Lung (tissue), 12 donors: Measurements from ENCODE around the gene CH25H. TPM values are rescaled to one million over a fixed set of nuclear protein-coding genes. Genes with fewer than 3 reads are reported as not detected.
"Not testable (repeated sequence)": the region's sequence is repeated elsewhere in the genome, so short reads cannot be mapped to it uniquely, and the experiment has no call there.

Experiments
- ATAC-seq: fragments of 200-7000 bp; cut with Tn5 transposase; one replicate; pipeline ENCODE4 v1.9.1; 2020; ENCODE audit warnings: moderate number of reproducible peaks; ENCODE audit not compliant: insufficient read depth, low FRiP score
- DNase-seq, 3 donors: peaks; one replicate each; pipeline ENCODE4 v3.0.0-alpha.2; 2013 to 2017
- H3K27ac ChIP-seq, 2 donors: one replicate each; pipeline ENCODE4 v1.5.1; 2013; ENCODE audit warnings: mild to moderate bottlenecking in 2 of 2, moderate library complexity in 2 of 2, control low read depth in 1 of 2, inconsistent platforms in 1 of 2, low read depth in 1 of 2, low read length in 1 of 2
- H3K27me3 ChIP-seq, 3 donors: one replicate each; pipeline ENCODE4 v1.5.1; 2013; ENCODE audit warnings: low read length in 2 of 3; ENCODE audit not compliant: control insufficient read depth in 3 of 3, insufficient read depth in 3 of 3
- H3K36me3 ChIP-seq, 4 donors: one replicate each; pipeline ENCODE4 v1.5.1; 2013; ENCODE audit warnings: low read length in 4 of 4, mild to moderate bottlenecking in 1 of 4, moderate library complexity in 1 of 4; ENCODE audit not compliant: control insufficient read depth in 4 of 4, insufficient read depth in 4 of 4
- H3K4me1 ChIP-seq, 5 donors: one replicate each; pipeline ENCODE4 v1.5.1; 2013; ENCODE audit warnings: low read length in 5 of 5, mild to moderate bottlenecking in 2 of 5, moderate library complexity in 1 of 5; ENCODE audit not compliant: control insufficient read depth in 5 of 5, insufficient read depth in 5 of 5
- H3K4me3 ChIP-seq: one replicate; pipeline ENCODE4 v1.5.1; 2013; ENCODE audit warnings: mild to moderate bottlenecking, control low read depth, moderate library complexity
- H3K9ac ChIP-seq, 2 donors: one replicate each; pipeline ENCODE4 v1.5.1; 2013; ENCODE audit warnings: low read length in 2 of 2, control low read depth in 1 of 2; ENCODE audit not compliant: insufficient read depth in 1 of 2
- H3K9me3 ChIP-seq, 4 donors: one replicate each; pipeline ENCODE4 v1.5.1; 2013; ENCODE audit warnings: low read length in 3 of 4, mild to moderate bottlenecking in 1 of 4, moderate library complexity in 1 of 4; ENCODE audit not compliant: control insufficient read depth in 4 of 4, insufficient read depth in 3 of 4
- CTCF ChIP-seq: IDR thresholded peaks from 2 replicates; pipeline ENCODE4 v1.5.1; 2012; ENCODE audit warnings: mild to moderate bottlenecking; ENCODE audit errors: control extremely low read depth, extremely low read depth
- WGBS, 2 donors: extraction: QIAGEN DNeasy Blood & Tissue Kit; methylation state at CpG; one replicate each; pipeline ENCODE4 v1.1.7; 2013; 5-methylcytosine and 5-hydroxymethylcytosine counted together
- polyA plus RNA-seq, 2 donors: library from polyadenylated mRNA; stranded (reverse); fragments of 200-250 nt; gene quantifications; one replicate each; pipeline ENCODE4 v1.2.1, GENCODE V29; 2013
- total RNA-seq, 2 donors: library from RNA; depleted of rRNA in 1 of 2; stranded (reverse); fragments of >200 nt in 1 of 2; gene quantifications; one replicate each; pipeline ENCODE4 v1.2.1, GENCODE V29; 2014 to 2021
- donor health status: control.
- donor health status: control.
- donor health status: Bipolar disorder and iron deficiency.
- donor health status: healthy.
- donor health status: DM: yes; HTN: yes; CAD: no.

Gene CH25H
- total and polyA plus RNA-seq, 4 donors: 1.2 to 25.2 (median 3.7) TPM

- WGBS, 2 donors: 60 to 77% methylated on average over 7 of the region's 7 CpGs
- Histone ChIP-seq H3K9ac (no peak overlapping the region), H3K36me3 (no peaks in the 10 kb centered on the region), H3K27ac (no peak overlapping the region), H3K9me3 (peaks cover 0 to 3% (median 0%) of the 10 kb centered on the region in 4 donors), H3K4me3 (no peak overlapping the region), H3K4me1 (peaks cover 0 to 3% (median 0%) of the 10 kb centered on the region in 5 donors), H3K27me3 (peaks cover 0 to 35% (median 34%) of the 10 kb centered on the region in 3 donors)
- no peak for ATAC-seq
- no peak for DNase-seq
- no peak for TF ChIP-seq CTCF
Observed at GRCh38 chr10:89201345-89202032, 5.6 kb downstream of the CH25H start.

- Histone ChIP-seq H3K9me3 (peaks cover 0 to 3% (median 0%) of the 10 kb centered on the region in 4 donors), H3K4me3 (no peak overlapping the region), H3K27me3 (peaks cover 0 to 2% (median 0%) of the 10 kb centered on the region in 3 donors), H3K27ac (no peak overlapping the region), H3K9ac (no peak overlapping the region), H3K36me3 (no peaks in the 10 kb centered on the region), H3K4me1 (no peaks in the 10 kb centered on the region)
- no peak for ATAC-seq
- WGBS, 2 donors: 71 to 94% methylated on average over 4 of the region's 4 CpGs
- no peak for DNase-seq
- TF ChIP-seq CTCF: no peak
Observed at GRCh38 chr10:89197473-89197872, 9.6 kb downstream of the CH25H start.

- not testable (repeated sequence) for ATAC-seq, H3K9ac ChIP-seq, H3K9me3 ChIP-seq, H3K27me3 ChIP-seq, H3K36me3 ChIP-seq, H3K4me3 ChIP-seq, H3K4me1 ChIP-seq, DNase-seq, H3K27ac ChIP-seq
- WGBS, 2 donors: 96 to 97% methylated on average over 3 of the region's 3 CpGs
Observed at GRCh38 chr10:89191301-89191700, 15.8 kb downstream of the CH25H start.

- Histone ChIP-seq H3K27ac (no peak overlapping the region), H3K4me3 (no peak overlapping the region), H3K36me3 (no peaks in the 10 kb centered on the region), H3K9ac (no peak overlapping the region), H3K9me3 (peaks cover 0 to 2% (median 0%) of the 10 kb centered on the region in 4 donors), H3K27me3 (no peaks in the 10 kb centered on the region), H3K4me1 (no peaks in the 10 kb centered on the region)
- DNase-seq (no peak), ATAC-seq (no peak)
- no peak for TF ChIP-seq CTCF
- WGBS, 2 donors: 79 to 88% methylated on average over 2 of the region's 2 CpGs
Observed at GRCh38 chr10:89189211-89189734, 17.8 kb downstream of the CH25H start.
